HL-60/S4 (cell line): ENCODE measurements around the gene GNG7.

Experiments
- in situ Hi-C: fragments of 300-500 bp; cut with MboI; formaldehyde crosslinking; loops from 2 replicates; pipeline ENCODE4 v1.14.3; 2022; ENCODE audit warnings: low sequenced_read_pairs

Gene GNG7

DNA sequence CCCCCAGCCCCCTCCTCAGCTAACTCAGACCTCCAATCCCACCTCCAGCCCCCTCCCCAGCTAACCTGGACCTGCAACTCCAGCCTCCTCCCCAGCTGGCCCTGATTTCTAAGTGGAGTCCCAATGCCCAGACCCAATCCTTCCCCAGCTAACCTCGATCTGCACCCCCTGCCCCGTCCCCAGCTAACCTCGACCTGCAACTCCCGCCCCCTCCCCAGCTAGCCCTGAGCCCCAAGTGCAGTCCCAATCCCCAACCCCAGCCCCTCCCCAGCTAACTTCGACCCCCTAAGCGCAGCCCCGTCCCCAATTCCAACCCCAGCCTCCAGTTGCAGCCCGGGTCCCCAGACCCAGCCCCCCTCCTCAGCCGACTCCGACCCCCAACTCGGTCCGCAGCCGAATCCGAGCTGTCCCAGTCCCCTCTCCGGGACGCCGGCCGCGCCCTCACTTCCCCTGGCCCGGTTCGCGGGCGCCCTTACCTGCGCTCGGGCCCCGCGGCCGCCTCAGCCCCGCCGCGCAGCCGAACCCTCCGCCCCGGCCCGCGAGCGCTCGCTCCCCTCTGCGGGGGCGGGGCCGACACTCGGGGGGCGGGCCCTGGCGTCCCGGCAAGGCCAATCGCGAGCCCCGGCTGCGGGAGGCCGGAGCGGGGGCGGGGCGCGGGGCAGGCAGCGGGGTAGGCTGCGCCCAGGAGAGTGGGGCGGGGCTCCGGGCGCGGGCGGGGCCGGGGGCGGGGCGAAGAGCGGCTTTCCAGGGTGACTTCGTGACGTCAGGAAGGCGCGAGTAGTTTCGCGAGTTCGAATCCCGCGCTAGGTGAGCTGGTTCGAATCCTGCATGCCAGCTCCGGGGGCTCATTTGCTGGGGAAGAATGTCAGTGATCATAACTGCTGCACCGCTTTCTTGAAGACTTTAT is at the start of gene GNG7:
Gene GNG7, minus strand, starts transcription at position 525 of the 907 bp plus-strand sequence. CDS start 182,006 bp downstream, outside the sequence.
- in situ Hi-C loops = no loop called here

DNA sequence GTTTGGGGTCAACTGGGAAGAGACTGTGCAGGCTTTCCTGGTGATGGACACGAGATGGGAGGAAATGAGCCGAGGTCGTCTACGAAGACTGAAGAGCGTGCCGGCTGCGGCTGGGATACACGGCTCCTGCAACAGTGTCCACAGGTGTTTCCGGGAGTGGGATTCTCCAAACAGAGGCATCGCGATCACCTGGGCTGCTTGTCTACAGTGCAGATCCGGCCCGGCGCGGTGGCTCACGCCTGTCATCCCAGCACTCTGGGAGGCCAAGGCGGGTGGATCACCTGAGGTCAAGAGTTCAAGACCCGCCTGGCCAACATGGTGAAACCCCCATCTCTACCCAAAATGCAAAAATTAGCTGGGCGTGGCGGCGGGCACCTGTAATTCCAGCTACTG is 48.9 kb upstream of the GNG7 start:
- in situ Hi-C loops = no loop called here

DNA sequence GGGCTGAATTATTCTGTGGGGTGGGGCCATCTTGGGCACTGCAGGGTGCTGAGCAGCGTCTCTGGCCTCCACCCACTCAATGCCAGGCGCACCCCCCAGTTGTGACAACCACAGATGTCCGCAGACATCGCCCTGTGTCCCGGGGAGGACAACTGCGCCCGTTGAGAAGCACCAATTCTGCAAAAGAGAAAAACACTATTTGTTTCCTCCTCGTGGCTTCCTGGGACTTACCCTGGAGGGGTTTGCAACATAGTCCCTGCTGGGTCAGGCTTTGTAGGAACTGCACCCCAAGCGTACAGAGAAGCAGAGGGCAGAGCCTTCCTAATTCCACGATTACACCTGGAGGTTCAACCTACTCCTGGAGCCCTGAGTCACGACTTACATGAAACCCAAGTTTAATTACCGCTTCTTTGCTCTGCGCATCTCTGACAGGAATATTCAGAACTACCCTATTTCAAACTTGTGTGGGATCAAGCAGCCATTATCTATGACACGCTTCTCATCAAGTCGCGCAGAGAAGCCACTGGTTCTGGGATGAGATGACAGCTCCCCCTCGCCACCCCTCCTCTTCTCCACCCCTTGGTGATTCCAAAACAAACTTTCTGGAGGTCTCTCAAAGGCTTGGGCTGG is 48.4 kb upstream of the GNG7 start:
- in situ Hi-C loops = no loop called here

DNA sequence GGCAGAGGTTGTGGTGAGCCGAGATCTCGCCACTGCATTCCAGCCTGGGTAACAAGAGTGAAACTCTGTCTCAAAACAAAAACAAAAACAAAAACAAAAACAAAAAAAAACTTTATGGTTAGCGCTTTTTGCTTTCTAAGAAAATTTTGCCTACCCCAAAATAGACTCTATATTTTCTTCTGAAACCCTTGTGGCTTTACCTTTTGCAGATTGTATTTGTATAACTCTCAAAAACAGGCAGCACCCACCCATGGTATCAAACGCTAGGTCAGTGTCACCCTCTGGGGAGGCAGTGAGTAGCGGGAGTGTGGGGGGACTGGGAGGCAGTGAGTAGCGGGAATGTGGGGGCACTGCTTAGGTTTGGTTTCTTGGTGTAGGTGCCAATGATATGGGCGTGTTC is 44.9 kb upstream of the GNG7 start:
- in situ Hi-C loops = loop anchor here (5.0 kb wide), 1 partner anchor 100 kb away; no protein-coding TSS in a partner anchor

DNA sequence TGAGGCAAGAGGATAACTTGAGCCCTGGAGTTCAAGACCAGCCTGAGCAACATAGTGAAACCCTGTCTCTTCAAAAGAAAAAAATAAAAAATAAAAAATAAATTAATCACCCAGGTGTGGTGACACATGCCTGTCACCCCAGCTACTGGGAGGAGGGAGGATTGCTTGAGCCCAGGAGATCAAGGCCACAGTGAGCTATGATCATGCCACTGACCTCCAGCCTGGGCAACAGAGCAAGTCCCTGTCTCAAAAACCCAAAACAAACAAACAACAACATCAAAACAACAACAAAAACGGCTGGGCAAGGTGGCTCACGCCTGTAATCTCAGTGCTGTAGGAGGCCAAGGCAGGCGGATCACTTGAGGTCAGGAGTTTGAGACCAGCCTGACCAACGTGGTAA is 41.6 kb upstream of the GNG7 start:
- in situ Hi-C loops = no loop called here

DNA sequence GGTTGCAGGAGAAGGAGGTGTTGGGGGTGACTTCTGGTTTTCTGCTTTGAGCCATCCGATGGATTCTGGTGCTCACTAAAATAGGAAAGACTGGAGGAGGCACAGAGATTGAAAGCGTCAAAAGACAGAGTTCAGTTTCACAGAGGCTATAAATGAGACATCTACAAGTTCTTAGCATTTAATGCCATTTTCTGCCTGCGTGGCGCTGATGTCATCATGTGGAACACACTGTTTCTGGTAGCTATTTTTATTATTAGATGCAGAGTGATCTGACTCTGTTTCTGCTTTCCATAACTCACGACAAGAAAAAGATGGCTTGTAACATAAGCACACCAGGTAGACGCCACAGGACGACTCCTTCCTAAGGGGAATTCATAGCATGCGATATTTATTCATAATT is 40.6 kb upstream of the GNG7 start:
- in situ Hi-C loops = no loop called here

DNA sequence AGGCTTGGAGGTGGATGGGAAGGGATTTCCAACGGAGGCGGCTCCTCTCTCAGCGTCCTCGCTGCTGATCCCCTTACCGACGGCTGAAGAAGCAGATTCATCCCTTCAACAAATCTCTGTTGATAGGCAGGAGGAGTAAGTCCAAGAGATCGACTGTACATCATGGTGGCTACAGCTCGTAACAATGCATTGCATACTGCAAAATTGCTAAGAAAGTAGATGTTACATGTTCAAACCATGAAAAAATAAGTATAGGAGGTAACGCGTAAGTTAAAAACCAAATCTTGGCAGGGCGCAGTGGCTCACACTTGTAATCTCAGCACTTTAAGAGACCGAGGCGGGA is 37.8 kb upstream of the GNG7 start:
- in situ Hi-C loops = no loop called here

DNA sequence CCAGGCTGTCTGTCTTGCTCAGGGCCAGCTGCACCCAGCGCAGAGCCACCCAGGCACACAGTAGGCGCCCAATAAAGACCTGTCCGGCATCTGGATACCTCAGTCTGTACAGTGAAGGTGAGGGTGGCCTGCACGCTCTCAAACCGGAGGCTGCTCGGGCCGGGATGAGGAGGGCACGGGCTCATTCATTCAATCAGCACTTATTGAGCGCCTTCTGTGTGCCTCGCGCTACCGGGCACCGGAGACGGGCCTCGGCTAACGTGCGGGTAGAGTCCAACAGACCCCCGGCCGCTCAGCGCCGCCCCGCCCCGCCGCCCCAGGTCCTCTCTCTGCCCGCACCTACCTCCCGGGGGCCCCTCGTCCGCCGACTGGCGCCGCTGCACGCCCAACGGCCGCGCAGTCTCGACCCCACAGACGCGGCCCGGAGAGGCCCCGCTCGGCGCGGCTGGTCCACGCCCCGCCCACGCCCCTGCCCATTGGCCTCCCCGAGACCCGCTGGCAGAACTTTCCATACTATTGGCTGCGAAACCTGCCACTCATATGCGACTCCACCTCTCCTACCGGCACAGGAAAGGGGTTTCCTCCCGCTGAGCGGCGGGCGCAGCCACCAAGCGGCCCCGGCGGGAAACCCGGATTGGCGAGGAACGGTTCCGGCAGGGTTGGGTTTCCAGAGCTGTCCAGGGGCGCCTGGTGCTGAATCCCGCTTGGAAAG is 37.3 kb upstream of the GNG7 start, which contains the start of gene SLC39A3:
Gene SLC39A3, minus strand, starts transcription at position 416 of the 712 bp plus-strand sequence. CDS start 2,760 bp downstream, outside the sequence.
- in situ Hi-C loops = no loop called here

DNA sequence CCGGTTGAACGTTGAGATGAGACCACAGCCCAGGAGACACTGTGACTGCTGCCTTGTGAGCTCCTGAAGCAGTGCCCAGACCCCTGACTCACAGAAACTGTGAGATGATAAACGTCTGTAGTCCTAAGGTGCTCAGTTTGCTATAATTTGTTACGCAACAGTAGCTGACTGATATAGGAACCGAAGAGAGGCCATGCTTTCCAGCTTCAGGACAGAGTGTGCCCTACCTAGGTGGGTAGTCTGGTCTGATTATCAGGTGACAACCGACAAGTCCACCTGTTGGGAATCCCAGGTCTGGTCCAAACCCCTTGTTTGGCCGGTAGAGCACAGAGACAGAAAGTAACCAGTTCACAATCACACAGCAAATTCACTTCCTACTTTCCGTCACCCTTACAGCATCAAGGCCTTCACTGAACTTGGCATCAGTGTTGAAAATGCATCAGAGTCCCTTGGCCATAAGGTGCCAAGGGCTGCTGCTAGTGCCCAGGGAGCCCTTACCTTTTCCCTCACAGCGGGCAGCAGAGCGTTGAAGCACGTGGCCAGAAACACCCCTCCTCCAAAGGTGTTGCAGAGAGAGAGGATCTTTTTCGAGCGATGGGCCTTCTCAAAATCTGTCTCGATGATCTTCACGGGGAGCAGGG is 34.2 kb upstream of the GNG7 start:
- in situ Hi-C loops = no loop called here

DNA sequence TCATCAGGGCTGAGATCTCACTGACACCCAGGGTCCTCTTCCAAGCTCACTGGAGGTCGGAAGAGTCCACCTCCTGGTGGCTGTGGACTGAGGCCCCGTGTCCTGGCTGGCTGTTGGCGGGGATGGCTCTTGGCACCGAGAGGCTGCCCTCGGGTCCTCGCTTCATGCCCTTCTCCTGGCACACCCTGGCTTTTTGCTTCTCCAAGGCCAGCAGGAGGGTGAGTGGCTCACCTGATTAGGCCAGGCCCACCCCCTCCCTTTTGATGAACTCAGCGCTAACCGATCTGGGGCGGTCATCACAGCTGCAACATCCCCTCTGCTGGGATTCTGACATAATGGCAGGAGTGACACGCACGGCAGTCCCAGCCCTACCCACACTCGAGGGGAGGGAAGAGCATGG is 32.9 kb upstream of the GNG7 start:
- in situ Hi-C loops = no loop called here

DNA sequence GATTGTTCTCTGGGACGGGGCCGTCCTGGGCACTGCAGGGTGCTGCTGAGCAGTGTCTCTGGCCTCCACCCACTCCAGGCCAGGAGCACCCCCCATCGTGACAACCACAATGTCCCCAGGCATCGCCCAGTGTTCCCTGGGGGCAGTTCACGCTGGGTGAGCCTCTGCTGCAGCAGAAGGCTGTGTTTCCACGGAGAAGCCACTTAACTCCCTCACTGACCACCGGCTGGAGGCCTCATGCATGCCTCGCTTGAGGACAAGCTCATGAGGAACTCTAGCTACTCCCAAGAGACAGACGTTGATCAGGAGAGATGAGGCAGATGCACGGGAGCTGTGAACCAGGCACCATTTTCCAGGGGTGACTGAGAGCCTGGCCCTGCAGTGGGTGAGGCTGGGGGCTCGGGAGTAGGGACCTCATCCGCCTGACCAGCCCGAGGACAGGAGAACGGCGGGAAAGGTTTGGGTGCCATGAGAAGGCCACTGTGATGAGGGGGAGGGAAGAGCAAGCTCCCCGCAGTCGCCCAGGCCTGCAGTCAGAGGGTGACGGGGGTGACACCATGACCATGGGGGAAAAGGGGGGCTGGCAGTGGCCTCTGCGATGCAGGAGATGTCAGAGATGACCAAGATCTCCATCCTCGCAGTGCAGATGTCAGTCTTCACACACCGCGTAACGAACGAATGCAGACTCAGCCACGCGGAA is 32.2 kb upstream of the GNG7 start:
- in situ Hi-C loops = no loop called here

DNA sequence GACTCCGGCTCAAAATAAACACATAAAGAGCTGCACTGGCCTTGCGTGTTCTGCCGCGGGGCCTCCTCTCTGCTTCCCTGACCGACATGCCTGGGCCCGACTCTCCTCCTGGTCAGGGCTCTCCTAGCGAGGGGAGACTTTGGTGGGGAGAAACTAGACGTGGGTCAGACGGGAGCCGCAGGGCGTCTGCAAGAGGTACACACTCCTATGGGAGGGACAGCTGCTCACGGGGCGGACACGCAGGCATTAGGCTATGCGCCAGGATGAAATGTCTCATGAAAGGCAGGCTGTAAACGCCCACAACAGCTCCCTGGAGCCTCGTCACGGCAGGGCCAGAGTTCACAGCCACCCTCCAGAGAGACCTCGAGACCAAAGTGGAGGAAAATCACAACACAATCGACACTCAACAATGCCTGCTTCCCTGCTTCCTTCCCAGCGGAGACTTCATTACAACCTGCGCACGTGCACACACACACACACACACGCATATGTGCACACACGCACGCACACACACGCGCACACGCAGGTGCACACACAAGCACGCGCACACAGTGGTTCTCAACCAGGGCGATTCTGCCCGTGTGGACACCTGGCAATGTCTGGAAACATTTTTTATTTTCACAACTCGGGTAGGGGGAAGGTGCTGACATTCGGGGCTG is 31.6 kb upstream of the GNG7 start:
- in situ Hi-C loops = no loop called here

DNA sequence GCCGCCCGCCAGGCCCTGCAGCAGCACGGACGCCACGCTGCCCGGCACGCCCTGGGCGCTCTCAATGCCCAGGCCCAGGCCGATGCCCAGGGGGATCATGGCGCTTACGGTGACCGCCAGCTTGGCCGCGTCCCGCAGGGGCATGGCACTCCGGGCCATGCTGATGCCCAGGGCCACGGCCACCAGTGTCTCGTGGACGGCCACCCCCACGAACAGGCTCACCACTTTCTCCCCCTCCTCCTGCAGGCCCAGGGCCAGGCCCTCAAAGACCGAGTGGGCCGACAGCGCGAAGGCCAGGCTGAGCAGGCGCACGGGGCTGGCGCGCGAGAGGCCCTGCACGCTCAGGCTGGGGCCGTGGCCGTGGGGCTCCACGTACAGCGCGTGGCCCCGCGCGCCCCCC is 30.4 kb upstream of the GNG7 start:
- in situ Hi-C loops = no loop called here

DNA sequence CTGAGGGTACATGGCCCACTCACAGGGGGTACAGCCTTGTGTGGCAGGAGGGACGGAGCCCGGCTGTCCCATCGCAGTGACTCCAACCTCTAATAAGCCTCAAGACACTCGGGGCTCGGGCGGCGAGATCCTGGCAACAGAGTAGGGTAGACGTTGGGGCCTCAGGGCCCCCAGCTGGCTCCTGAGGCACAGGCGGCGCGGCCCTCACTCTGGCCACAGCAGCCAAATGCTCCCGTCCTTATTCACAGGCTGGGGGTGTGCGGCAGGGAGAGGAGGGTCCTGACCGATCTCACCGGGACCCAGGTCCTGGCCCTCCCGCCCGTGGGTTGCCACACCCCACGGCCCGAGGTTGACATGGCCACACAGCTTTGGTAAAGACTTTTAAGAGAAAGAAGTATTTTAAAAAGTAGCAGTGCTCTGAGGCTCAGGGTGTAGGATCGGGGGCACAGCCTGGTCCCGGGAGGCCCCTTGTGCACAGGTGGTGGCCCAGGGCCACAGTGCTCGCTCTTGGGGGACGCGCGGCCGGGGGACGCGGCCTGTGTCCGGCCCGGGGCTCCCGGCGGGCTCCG is 29.7 kb upstream of the GNG7 start:
- in situ Hi-C loops = no loop called here

DNA sequence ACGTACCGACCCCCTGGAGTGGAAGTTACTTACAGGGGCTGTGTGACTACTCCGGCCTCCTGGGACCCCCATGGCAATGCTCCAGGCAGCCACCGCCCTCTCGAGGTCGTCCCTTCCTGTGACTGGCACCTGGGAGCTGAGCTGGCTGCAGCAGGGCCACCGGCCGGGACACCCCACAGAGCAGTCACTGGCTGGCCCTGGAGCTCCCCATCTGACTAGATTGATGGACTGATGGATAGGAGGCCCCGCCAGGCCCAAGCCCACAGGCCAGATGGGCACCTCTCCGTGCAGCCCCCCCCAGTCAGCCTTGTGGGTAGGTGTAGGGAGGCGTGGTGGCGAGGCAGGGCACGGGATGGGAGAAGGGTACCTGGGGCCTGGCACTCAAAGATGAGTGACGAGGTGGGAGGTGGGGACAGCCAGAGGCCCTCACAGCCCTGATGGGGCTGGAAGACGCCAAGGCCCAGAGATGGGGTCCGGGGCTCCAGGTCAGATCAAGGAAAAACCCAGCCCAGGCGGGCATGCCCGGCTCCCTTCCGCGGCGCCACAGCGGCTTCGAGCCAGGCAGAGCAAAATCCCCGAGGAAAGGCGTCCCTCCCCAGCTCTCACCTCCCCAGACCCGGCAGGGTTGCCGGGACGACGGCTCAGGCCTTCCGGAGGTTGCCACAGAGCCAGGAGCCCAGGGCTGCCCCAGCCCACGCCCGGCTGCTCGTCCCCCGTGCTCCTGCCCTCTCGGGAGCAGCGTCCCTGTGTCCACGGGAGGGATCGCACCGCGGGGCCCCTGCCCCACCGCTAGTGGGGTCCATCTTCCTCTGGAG is 28.9 kb upstream of the GNG7 start:
- in situ Hi-C loops = no loop called here

DNA sequence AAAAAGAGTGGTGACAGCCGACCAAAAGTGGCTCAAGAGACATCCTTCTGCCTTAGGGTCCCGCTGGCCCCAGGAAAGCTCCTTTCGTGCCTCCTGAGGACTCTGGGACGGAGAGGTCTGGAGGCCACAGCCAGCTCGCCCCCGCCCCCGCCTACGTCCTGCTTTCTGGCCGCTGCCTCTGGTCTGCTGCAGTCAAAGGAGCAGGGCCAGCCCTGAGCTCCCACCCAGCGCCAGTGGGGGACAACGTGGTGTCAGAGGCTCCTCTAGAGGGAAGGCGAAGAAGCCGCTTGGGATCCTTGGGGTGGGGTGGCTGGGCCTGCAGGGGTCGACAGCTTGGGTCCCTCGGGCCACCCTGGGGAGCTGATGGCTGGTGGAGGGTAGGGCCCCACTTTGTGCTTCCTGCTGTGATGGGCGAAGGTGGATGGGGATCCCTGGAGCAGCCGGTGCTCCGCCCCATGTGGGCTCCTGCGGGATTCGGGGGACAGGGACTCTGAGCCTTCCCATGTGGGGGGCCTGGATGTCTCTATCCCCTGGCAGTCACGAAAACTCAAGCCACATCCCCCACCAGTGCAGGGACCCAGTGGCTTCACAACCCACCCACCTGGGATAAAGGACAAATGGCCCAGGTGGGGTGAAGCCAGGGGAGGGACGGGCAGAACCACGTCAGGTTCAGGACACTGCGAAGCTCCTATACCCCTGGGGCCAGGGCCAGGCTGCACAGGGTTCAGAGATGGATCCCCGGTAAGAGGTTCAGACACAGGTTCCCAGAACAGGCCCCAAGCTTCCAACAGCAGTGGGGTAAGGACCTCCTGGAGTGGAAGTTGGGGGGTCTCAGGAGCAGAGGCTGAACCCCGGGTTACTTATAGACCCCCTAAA is 27.7 kb upstream of the GNG7 start:
- in situ Hi-C loops = no loop called here

DNA sequence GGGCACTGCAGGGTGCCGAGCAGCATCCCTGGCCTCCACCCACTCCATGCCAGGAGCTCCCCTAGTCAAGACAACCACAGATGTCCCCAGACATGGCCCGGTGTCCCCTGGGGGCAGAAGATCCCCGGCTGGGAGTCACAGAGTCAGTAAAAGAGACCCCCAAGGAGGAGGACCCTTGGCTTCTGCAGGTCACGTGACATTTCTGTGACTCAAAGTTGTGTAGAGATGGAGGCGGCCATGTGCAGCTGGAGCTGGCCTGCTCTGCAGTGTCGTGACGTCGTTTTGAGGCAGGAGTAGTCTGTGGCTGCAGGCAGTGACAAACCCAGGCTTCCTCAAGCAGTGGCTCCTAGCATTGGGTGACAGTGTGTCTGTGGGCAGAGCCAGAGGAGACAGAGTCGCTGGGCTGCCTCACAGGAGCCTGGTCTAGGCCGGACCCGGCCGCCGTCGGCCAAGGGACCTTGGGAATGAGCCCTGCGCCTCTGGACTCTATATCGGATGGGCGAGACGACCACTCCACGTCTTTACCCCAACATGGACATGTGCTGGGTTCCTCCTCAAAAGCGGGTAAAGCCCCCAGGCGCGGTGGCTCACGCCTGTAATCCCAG is 26.4 kb upstream of the GNG7 start:
- in situ Hi-C loops = no loop called here

DNA sequence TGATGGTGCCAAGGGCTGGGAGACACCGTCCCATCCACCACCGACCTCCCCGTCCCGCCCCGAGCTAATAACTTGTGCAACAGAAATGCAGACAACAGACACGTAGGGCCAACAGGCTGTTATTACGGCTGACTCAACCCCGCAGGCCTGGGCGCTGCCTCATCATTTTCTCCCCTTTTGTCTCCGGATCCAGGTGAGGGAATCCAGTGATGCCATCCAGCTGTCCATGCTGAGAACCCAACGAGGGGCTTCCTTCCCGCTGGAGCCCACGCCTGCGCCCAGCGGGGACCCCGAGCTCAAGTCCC is 25.1 kb upstream of the GNG7 start:
- in situ Hi-C loops = no loop called here
